Fibroblast of mammary gland (primary cell): ENCODE data around the gene DNAJC1.

Experiments used
- DNase-seq: peaks from one replicate; pipeline ENCODE4 v3.0.0-alpha.2; 2010; ENCODE audit warnings: low read depth
- H3K4me3 ChIP-seq: 2 replicates; pipeline ENCODE4 v1.5.1; 2011; ENCODE audit warnings: low read depth, mild to moderate bottlenecking, low read length, moderate library complexity; ENCODE audit not compliant: control insufficient read depth
- TF ChIP-seq, protein P1 (sequence below): conservative IDR thresholded peaks from 2 replicates; pipeline ENCODE4 v1.5.1; 2011; ENCODE audit warnings: low read depth, low read length, inconsistent platforms; ENCODE audit not compliant: control insufficient read depth, insufficient read depth

The DNAJC1 gene, protein sequence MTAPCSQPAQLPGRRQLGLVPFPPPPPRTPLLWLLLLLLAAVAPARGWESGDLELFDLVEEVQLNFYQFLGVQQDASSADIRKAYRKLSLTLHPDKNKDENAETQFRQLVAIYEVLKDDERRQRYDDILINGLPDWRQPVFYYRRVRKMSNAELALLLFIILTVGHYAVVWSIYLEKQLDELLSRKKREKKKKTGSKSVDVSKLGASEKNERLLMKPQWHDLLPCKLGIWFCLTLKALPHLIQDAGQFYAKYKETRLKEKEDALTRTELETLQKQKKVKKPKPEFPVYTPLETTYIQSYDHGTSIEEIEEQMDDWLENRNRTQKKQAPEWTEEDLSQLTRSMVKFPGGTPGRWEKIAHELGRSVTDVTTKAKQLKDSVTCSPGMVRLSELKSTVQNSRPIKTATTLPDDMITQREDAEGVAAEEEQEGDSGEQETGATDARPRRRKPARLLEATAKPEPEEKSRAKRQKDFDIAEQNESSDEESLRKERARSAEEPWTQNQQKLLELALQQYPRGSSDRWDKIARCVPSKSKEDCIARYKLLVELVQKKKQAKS

GRCh38 chr10:22003177-22003963, at the start of gene DNAJC1:
Gene DNAJC1, minus strand, starts transcription at chr10:22003730. Its CDS starts 296 bp downstream, at chr10:22003434.
- DNase-seq: peak; percentile 89
- peak within 1 kb of the TSS; percentile 87 for H3K4me3 ChIP-seq
- TF ChIP-seq, protein P1, sequence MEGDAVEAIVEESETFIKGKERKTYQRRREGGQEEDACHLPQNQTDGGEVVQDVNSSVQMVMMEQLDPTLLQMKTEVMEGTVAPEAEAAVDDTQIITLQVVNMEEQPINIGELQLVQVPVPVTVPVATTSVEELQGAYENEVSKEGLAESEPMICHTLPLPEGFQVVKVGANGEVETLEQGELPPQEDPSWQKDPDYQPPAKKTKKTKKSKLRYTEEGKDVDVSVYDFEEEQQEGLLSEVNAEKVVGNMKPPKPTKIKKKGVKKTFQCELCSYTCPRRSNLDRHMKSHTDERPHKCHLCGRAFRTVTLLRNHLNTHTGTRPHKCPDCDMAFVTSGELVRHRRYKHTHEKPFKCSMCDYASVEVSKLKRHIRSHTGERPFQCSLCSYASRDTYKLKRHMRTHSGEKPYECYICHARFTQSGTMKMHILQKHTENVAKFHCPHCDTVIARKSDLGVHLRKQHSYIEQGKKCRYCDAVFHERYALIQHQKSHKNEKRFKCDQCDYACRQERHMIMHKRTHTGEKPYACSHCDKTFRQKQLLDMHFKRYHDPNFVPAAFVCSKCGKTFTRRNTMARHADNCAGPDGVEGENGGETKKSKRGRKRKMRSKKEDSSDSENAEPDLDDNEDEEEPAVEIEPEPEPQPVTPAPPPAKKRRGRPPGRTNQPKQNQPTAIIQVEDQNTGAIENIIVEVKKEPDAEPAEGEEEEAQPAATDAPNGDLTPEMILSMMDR: no peak

GRCh38 chr10:22053048-22053447, 49.5 kb upstream of the DNAJC1 start:
- DNase-seq: no peak
- TF ChIP-seq, protein P1: no peak
- no peak overlapping the region for H3K4me3 ChIP-seq

- TF ChIP-seq, protein P1: no peak
- H3K4me3 ChIP-seq: no peak overlapping the region
- DNase-seq: peak; percentile 16
These were observed 46.1 kb upstream of the DNAJC1 start for GRCh38 chr10:22049635-22050034.

GRCh38 chr10:22047812-22048211, 44.3 kb upstream of the DNAJC1 start:
- TF ChIP-seq, protein P1: no peak
- H3K4me3 ChIP-seq: no peak overlapping the region
- DNase-seq: no peak

DNA sequence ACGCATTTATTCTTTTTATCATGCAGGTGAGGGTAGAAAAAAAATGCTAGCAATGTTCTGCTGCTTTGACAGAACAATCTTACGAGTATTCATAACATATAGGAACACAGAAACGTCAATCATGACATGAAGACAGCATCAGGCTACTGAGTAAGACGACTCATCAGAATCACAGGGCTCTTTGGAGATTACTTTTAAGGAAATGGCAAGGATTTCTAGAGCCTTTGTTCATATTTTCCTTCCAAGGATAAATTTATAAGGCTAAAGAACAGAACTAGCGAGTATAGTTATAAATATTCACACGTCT, 39.8 kb upstream of the DNAJC1 start:
- TF ChIP-seq, protein P1: no peak
- no peak for DNase-seq
- no peak overlapping the region for H3K4me3 ChIP-seq

- H3K4me3 ChIP-seq: no peak overlapping the region
- TF ChIP-seq, protein P1: no peak
- DNase-seq: no peak
These were observed 39.2 kb upstream of the DNAJC1 start for GRCh38 chr10:22042557-22043326.
